OCI-LY3 (cell line): ENCODE data around the gene MED8.

Experiments
- H2AFZ ChIP-seq: fragments of 200-600, 300-600 bp; shearing (Covaris generic); 2 replicates; pipeline ENCODE4 v1.6.0; 2014; ENCODE audit warnings: antibody characterized with exemption, low read depth, low read length
- H3K27ac ChIP-seq: fragments of 200-600, 300-600 bp; sonication (generic); 2 replicates; pipeline ENCODE4 v1.5.1; 2014; ENCODE audit warnings: mild to moderate bottlenecking, low read length, moderate library complexity, mixed read lengths
- H3K27me3 ChIP-seq: fragments of 200-600, 300-600 bp; sonication (generic); 2 replicates; pipeline ENCODE4 v1.6.1; 2014; ENCODE audit warnings: low read depth, low read length, mixed read lengths
- H3K36me3 ChIP-seq: fragments of 200-600, 300-600 bp; sonication (generic); replicated peaks from 2 replicates; pipeline ENCODE3; 2014; ENCODE audit warnings: low read depth, low read length, mixed read lengths
- H3K4me1 ChIP-seq: fragments of 300-600, 200-600 bp; sonication (generic); 2 replicates; pipeline ENCODE4 v1.6.1; 2014; ENCODE audit warnings: low read length, mixed read lengths
- H3K4me2 ChIP-seq: fragments of 200-600, 300-600 bp; sonication (generic); 2 replicates; pipeline ENCODE4 v1.6.1; 2014; ENCODE audit warnings: low read length, mixed read lengths
- H3K4me3 ChIP-seq: fragments of 300-600, 200-600 bp; sonication (generic); 2 replicates; pipeline ENCODE4 v1.5.1; 2014; ENCODE audit warnings: antibody characterized with exemption, mild to moderate bottlenecking, low read length, moderate library complexity
- H3K79me2 ChIP-seq: fragments of 300-600, 200-600 bp; shearing (Covaris generic); 2 replicates; pipeline ENCODE4 v1.6.1; 2014; ENCODE audit warnings: mild to moderate bottlenecking, low read length, mixed read lengths
- H3K9ac ChIP-seq: fragments of 300-600, 200-600 bp; shearing (Covaris generic); 2 replicates; pipeline ENCODE4 v1.6.0; 2014; ENCODE audit warnings: mild to moderate bottlenecking, low read length, moderate library complexity
- H3K9me3 ChIP-seq: fragments of 200-600, 300-600 bp; shearing (Covaris generic); 2 replicates; pipeline ENCODE4 v1.6.1; 2014; ENCODE audit warnings: low read length, mixed read lengths; ENCODE audit not compliant: insufficient read depth
- H4K20me1 ChIP-seq: fragments of 200-600, 300-600 bp; sonication (generic); 2 replicates; pipeline ENCODE4 v1.6.1; 2016; ENCODE audit warnings: low read length, mixed read lengths; ENCODE audit not compliant: insufficient read depth
- EZH2phosphoT487 ChIP-seq: fragments of 200-600 bp; shearing (Covaris generic); IDR thresholded peaks from 2 replicates; pipeline ENCODE4 v1.6.1; 2018; ENCODE audit warnings: antibody characterized with exemption, mixed run types, low read depth
- TF ChIP-seq, protein P1 (sequence below): fragments of 200-600, 300-600 bp; sonication (generic); IDR thresholded peaks from 2 replicates; pipeline ENCODE4 v1.5.1; 2014; ENCODE audit warnings: antibody characterized with exemption, low read length, low read depth

MED8 gene

DNA sequence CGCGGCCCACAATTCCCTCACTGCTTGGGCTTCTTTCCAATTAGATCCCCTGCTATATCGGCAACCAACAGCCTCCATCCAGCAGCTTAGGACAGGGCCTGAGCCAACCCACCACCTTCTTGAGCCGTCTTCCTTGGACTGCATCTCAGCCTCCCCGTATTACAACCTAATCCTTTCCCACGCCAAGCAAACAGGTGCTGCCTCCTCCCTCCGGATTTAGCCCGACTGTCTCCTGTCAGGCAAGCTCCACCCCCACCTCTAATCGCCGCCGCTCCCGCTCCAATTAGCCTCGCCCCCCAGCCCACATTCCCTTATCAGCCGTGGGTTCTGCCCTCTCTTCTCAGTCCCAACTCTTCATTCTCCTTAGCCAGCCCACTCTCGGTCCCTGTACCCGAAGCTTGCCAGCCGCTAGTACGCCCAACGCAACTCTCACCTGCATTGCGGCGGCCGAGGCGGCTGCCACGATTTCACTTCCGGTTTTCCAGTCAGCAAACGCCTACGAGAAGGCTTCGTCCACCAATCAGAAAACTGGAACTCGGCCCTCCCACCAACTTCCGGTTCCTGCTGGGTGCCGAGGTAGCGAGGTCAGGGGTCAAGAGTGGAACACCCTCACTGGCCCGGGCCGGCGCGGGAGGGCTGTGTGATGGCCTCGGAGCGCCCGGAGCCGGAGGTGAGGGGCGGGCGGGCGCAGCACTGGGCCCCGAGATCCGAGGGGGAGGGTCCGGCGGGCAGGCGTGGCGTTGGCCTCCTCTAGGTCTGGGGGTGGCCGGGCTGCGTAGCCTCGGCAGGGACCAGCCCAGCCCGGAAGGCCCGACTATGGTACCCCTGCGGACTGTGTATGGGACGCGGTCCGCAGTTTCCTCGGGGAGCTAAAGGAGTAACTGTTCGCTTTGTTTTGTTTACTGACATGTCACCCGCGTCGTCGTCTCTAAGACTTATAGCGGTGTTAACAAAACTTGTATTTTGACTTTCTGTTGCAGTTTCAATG lies at the start of gene MED8, which contains the start of gene SZT2:
Gene MED8 (minus strand): TSS at position 475 of the 988 bp plus-strand sequence. CDS start 36 bp downstream, at position 439.
Gene SZT2 (plus strand): TSS at position 574 of the 988 bp plus-strand sequence. CDS start 70 bp downstream, at position 644.
- H3K4me1 ChIP-seq = peaks cover 11% of the 10 kb centered on the region
- TF ChIP-seq, protein P1, sequence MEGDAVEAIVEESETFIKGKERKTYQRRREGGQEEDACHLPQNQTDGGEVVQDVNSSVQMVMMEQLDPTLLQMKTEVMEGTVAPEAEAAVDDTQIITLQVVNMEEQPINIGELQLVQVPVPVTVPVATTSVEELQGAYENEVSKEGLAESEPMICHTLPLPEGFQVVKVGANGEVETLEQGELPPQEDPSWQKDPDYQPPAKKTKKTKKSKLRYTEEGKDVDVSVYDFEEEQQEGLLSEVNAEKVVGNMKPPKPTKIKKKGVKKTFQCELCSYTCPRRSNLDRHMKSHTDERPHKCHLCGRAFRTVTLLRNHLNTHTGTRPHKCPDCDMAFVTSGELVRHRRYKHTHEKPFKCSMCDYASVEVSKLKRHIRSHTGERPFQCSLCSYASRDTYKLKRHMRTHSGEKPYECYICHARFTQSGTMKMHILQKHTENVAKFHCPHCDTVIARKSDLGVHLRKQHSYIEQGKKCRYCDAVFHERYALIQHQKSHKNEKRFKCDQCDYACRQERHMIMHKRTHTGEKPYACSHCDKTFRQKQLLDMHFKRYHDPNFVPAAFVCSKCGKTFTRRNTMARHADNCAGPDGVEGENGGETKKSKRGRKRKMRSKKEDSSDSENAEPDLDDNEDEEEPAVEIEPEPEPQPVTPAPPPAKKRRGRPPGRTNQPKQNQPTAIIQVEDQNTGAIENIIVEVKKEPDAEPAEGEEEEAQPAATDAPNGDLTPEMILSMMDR = no peak
- H3K27me3 ChIP-seq = no peaks in the 10 kb centered on the region
- H3K27ac ChIP-seq = peak within 1 kb of the TSS; percentile 49
- H4K20me1 ChIP-seq = no peaks in the 10 kb centered on the region
- H3K36me3 ChIP-seq = peaks cover 19% of the 10 kb centered on the region
- H3K4me2 ChIP-seq = peak within 1 kb of the TSS; percentile 98
- peak within 1 kb of the TSS; percentile 89 for H3K9ac ChIP-seq
- H3K4me3 ChIP-seq = peak within 1 kb of the TSS; percentile 100
- peak within 1 kb of the TSS; percentile 56; the same call in 1 of the 2 replicates for H2AFZ ChIP-seq
- H3K9me3 ChIP-seq = no peaks in the 10 kb centered on the region
- H3K79me2 ChIP-seq = peaks cover 34% of the 10 kb centered on the region

GRCh38 chr1:43438953-43439581 lies 49.5 kb upstream of the MED8 start:
- no peaks in the 10 kb centered on the region for H3K9me3 ChIP-seq
- TF ChIP-seq EZH2phosphoT487 = no peak
- TF ChIP-seq, protein P1 = no peak
- no peaks in the 10 kb centered on the region for H4K20me1 ChIP-seq
- H3K4me2 ChIP-seq = no peak overlapping the region
- H3K27ac ChIP-seq = no peak overlapping the region
- H3K4me3 ChIP-seq = no peak overlapping the region
- H3K79me2 ChIP-seq = no peaks in the 10 kb centered on the region
- no peaks in the 10 kb centered on the region for H3K4me1 ChIP-seq
- no peak overlapping the region for H2AFZ ChIP-seq
- H3K27me3 ChIP-seq = no peaks in the 10 kb centered on the region
- H3K9ac ChIP-seq = no peak overlapping the region
- H3K36me3 ChIP-seq = no peaks in the 10 kb centered on the region

DNA sequence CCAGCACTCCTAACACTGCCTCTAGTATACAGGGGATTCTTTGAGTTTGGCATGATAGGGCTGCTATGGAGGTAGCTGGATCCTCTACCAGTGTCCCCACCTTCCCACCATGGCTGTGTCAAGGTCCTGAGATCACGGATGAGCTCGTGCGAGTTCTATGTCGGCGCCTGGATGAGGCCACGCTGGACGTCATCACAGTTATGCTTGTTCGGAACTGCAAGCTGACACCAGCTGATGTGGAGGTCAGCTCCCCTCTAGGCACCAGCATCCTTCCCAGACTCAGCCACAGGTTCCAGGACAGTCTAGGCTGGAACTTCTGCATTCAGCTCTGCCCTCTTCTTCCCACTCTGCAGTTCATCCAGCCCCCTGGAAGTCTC lies 49.0 kb upstream of the MED8 start:
- no peak overlapping the region for H2AFZ ChIP-seq
- no peak overlapping the region for H3K4me2 ChIP-seq
- H3K79me2 ChIP-seq = no peaks in the 10 kb centered on the region
- H3K36me3 ChIP-seq = no peaks in the 10 kb centered on the region
- H4K20me1 ChIP-seq = no peaks in the 10 kb centered on the region
- no peak overlapping the region for H3K4me3 ChIP-seq
- TF ChIP-seq EZH2phosphoT487 = no peak
- TF ChIP-seq, protein P1 = no peak
- H3K9me3 ChIP-seq = no peaks in the 10 kb centered on the region
- no peaks in the 10 kb centered on the region for H3K4me1 ChIP-seq
- H3K27me3 ChIP-seq = no peaks in the 10 kb centered on the region
- no peak overlapping the region for H3K9ac ChIP-seq
- no peak overlapping the region for H3K27ac ChIP-seq

- H2AFZ ChIP-seq = no peak overlapping the region
Observed at GRCh38 chr1:43438006-43438405, 48.4 kb upstream of the MED8 start.

More at GRCh38 chr1:43438006-43438405, 48.4 kb upstream of the MED8 start:
- Histone ChIP-seq H3K79me2 (no peaks in the 10 kb centered on the region), H4K20me1 (no peaks in the 10 kb centered on the region), H3K9me3 (no peaks in the 10 kb centered on the region), H3K4me3 (no peak overlapping the region), H3K36me3 (no peaks in the 10 kb centered on the region), H3K4me2 (no peak overlapping the region), H3K4me1 (no peaks in the 10 kb centered on the region), H3K27ac (no peak overlapping the region), H3K9ac (no peak overlapping the region), H3K27me3 (no peaks in the 10 kb centered on the region)
- TF ChIP-seq EZH2phosphoT487 = no peak
- TF ChIP-seq, protein P1 = no peak
